Fibroblast of skin of left biceps (primary cell): Measurements from ENCODE around the gene ADGRE1.

Experiments used
- DNase-seq, 2 experiments: peaks; one replicate each; pipeline ENCODE4 v3.0.0-alpha.2; 2013; ENCODE audit warnings: low read depth in 2 of 2

Gene ADGRE1

GRCh38 chr19:6875218-6875617, 12.2 kb upstream of the ADGRE1 start:
- no peak for DNase-seq

- no peak for DNase-seq
Measured at GRCh38 chr19:6876748-6877147, 10.6 kb upstream of the ADGRE1 start.

GRCh38 chr19:6877766-6878165, 9.6 kb upstream of the ADGRE1 start:
- no peak for DNase-seq

- no peak for DNase-seq
Measured at GRCh38 chr19:6886277-6886897, 992 bp upstream of the ADGRE1 start.

GRCh38 chr19:6888967-6889366, 1.6 kb downstream of the ADGRE1 start:
- no peak for DNase-seq

GRCh38 chr19:6890401-6890913, 3.1 kb downstream of the ADGRE1 start:
- DNase-seq: no peak

- DNase-seq: no peak
Measured at GRCh38 chr19:6890938-6891337, 3.6 kb downstream of the ADGRE1 start.

- no peak for DNase-seq
Measured at GRCh38 chr19:6891761-6892385, 4.5 kb downstream of the ADGRE1 start.

- DNase-seq: no peak
Measured at GRCh38 chr19:6894313-6894712, 6.9 kb downstream of the ADGRE1 start.

GRCh38 chr19:6903446-6903845, 16.1 kb downstream of the ADGRE1 start:
- DNase-seq: no peak

- no peak for DNase-seq
Measured at GRCh38 chr19:6906559-6907060, 19.2 kb downstream of the ADGRE1 start.

- no peak for DNase-seq
Measured at GRCh38 chr19:6911523-6911922, 24.1 kb downstream of the ADGRE1 start.

- no peak for DNase-seq
Measured at GRCh38 chr19:6914321-6914720, 26.9 kb downstream of the ADGRE1 start.

GRCh38 chr19:6916952-6917351, 29.6 kb downstream of the ADGRE1 start:
- DNase-seq: no peak

- no peak for DNase-seq
Measured at GRCh38 chr19:6925386-6925785, 38.0 kb downstream of the ADGRE1 start.

GRCh38 chr19:6925801-6926751, 38.7 kb downstream of the ADGRE1 start:
- no peak for DNase-seq

GRCh38 chr19:6930190-6930589, 42.8 kb downstream of the ADGRE1 start:
- DNase-seq: no peak

- DNase-seq: no peak
Measured at GRCh38 chr19:6935069-6935468, 47.7 kb downstream of the ADGRE1 start.

- DNase-seq: no peak
Measured at GRCh38 chr19:6935618-6936017, 48.2 kb downstream of the ADGRE1 start.

- no peak for DNase-seq
Measured at GRCh38 chr19:6945733-6946132, 58.4 kb downstream of the ADGRE1 start.

GRCh38 chr19:6947745-6948144, 60.4 kb downstream of the ADGRE1 start:
- DNase-seq: peak; percentile 11 to 12

GRCh38 chr19:6948884-6949283, 61.5 kb downstream of the ADGRE1 start:
- DNase-seq: no peak
